ENCODE measurements around the gene MRPL33. TPM values are rescaled to one million over a fixed set of nuclear protein-coding genes. Genes with fewer than 3 reads are reported as not detected.

Gene MRPL33
- total and polyA plus RNA-seq, 4 donors: 31.2 to 130 (median 41.0) TPM

GRCh38 chr2:27754138-27754588, 17.4 kb upstream of the MRPL33 start:
- Histone ChIP-seq H3K4me1 (ENCODE audit: control insufficient read depth in 4 of 4, insufficient read depth in 4 of 4, low read length in 3 of 4) (peaks cover 7 to 40% (median 28%) of the 10 kb centered on the region in 4 donors), H3K4me3 (ENCODE audit: low read depth in 1 of 3, low read length in 3 of 3) (no peak overlapping the region), H3K27me3 (ENCODE audit: control insufficient read depth in 4 of 4, insufficient read depth in 4 of 4, low read length in 3 of 4) (no peaks in the 10 kb centered on the region), H3K9ac (ENCODE audit: low read depth in 1 of 2, low read length in 2 of 2) (no peak overlapping the region), H3K9me3 (ENCODE audit: control insufficient read depth in 4 of 4, low read length in 3 of 4) (peaks cover 0 to 3% (median 0%) of the 10 kb centered on the region in 4 donors), H3K27ac (ENCODE audit: low read depth in 1 of 2, low read length in 2 of 2) (peak overlapping the region in 1 of 2 donors; percentile 92), H3K36me3 (ENCODE audit: control insufficient read depth in 4 of 4, insufficient read depth in 3 of 4, low read depth in 1 of 4, low read length in 3 of 4) (no peaks in the 10 kb centered on the region)
- DNase-seq (ENCODE audit: low spot score): peak; percentile 73
- 28% methylated on average over 4 of the region's 4 CpGs for WGBS
- TF ChIP-seq RAD21 (IDR thresholded peaks at IDR 0.05): peak; percentile 96 to 97
- peak in 1 of 2 donors; percentile 22 for TF ChIP-seq HNF4A (conservative IDR thresholded peaks at IDR 0.05)
- no peak for TF ChIP-seq SP1 (IDR thresholded peaks at IDR 0.05)
- TF ChIP-seq RXRA (IDR thresholded peaks at IDR 0.05): peak in 1 of 2 donors; percentile 38
- TF ChIP-seq CTCF (IDR thresholded peaks at IDR 0.05; ENCODE audit: low read depth, low read length, missing input control): peak; percentile 87

- peak overlapping the region; percentile 43 to 69 for H3K27ac ChIP-seq (ENCODE audit: low read depth in 1 of 2, low read length in 2 of 2)
- DNase-seq (ENCODE audit: low spot score): no peak
- no peak overlapping the region for H3K9ac ChIP-seq (ENCODE audit: low read depth in 1 of 2, low read length in 2 of 2)
- WGBS: 85% methylated on average over 5 of the region's 5 CpGs
- no peaks in the 10 kb centered on the region for H3K27me3 ChIP-seq (ENCODE audit: control insufficient read depth in 4 of 4, insufficient read depth in 4 of 4, low read length in 3 of 4)
- TF ChIP-seq YY1 (IDR thresholded peaks at IDR 0.05): no peak
- TF ChIP-seq HNF4G (IDR thresholded peaks at IDR 0.05): no peak
- TF ChIP-seq JUND (IDR thresholded peaks at IDR 0.05): no peak
- no peak for TF ChIP-seq ZBTB33 (IDR thresholded peaks at IDR 0.05)
- no peak for TF ChIP-seq ATF3 (IDR thresholded peaks at IDR 0.05)
- no peak for TF ChIP-seq GABPA (IDR thresholded peaks at IDR 0.05 in 1 of 2, conservative IDR thresholded peaks at IDR 0.05 in 1 of 2)
- no peak for TF ChIP-seq FOXA1 (IDR thresholded peaks at IDR 0.05)
- TF ChIP-seq, protein P1, sequence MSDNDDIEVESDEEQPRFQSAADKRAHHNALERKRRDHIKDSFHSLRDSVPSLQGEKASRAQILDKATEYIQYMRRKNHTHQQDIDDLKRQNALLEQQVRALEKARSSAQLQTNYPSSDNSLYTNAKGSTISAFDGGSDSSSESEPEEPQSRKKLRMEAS (IDR thresholded peaks at IDR 0.05): no peak
- no peak for TF ChIP-seq HNF4A (conservative IDR thresholded peaks at IDR 0.05)
- TF ChIP-seq RXRA (IDR thresholded peaks at IDR 0.05): no peak
- TF ChIP-seq RAD21 (IDR thresholded peaks at IDR 0.05): no peak
- TF ChIP-seq CTCF (IDR thresholded peaks at IDR 0.05; ENCODE audit: low read depth, low read length, missing input control): no peak
- no peak for TF ChIP-seq EGR1 (IDR thresholded peaks at IDR 0.05; ENCODE audit: low read depth in 2 of 2)
- TF ChIP-seq, protein P2, sequence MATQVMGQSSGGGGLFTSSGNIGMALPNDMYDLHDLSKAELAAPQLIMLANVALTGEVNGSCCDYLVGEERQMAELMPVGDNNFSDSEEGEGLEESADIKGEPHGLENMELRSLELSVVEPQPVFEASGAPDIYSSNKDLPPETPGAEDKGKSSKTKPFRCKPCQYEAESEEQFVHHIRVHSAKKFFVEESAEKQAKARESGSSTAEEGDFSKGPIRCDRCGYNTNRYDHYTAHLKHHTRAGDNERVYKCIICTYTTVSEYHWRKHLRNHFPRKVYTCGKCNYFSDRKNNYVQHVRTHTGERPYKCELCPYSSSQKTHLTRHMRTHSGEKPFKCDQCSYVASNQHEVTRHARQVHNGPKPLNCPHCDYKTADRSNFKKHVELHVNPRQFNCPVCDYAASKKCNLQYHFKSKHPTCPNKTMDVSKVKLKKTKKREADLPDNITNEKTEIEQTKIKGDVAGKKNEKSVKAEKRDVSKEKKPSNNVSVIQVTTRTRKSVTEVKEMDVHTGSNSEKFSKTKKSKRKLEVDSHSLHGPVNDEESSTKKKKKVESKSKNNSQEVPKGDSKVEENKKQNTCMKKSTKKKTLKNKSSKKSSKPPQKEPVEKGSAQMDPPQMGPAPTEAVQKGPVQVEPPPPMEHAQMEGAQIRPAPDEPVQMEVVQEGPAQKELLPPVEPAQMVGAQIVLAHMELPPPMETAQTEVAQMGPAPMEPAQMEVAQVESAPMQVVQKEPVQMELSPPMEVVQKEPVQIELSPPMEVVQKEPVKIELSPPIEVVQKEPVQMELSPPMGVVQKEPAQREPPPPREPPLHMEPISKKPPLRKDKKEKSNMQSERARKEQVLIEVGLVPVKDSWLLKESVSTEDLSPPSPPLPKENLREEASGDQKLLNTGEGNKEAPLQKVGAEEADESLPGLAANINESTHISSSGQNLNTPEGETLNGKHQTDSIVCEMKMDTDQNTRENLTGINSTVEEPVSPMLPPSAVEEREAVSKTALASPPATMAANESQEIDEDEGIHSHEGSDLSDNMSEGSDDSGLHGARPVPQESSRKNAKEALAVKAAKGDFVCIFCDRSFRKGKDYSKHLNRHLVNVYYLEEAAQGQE (IDR thresholded peaks at IDR 0.05): no peak
- no peak for TF ChIP-seq TAF1 (conservative IDR thresholded peaks at IDR 0.05)
- TF ChIP-seq SP1 (IDR thresholded peaks at IDR 0.05): no peak
- TF ChIP-seq NR2F2 (IDR thresholded peaks at IDR 0.05): no peak
- no peak for TF ChIP-seq FOXA2 (IDR thresholded peaks at IDR 0.05)
- no peaks in the 10 kb centered on the region for H3K36me3 ChIP-seq (ENCODE audit: control insufficient read depth in 4 of 4, insufficient read depth in 3 of 4, low read depth in 1 of 4, low read length in 3 of 4)
- no peak overlapping the region for H3K4me3 ChIP-seq (ENCODE audit: low read depth in 1 of 3, low read length in 3 of 3)
- H3K4me1 ChIP-seq (ENCODE audit: control insufficient read depth in 4 of 4, insufficient read depth in 4 of 4, low read length in 3 of 4): peaks cover 7 to 40% (median 28%) of the 10 kb centered on the region in 4 donors
- H3K9me3 ChIP-seq (ENCODE audit: control insufficient read depth in 4 of 4, low read length in 3 of 4): no peaks in the 10 kb centered on the region
Measured at GRCh38 chr2:27754831-27755230, 16.7 kb upstream of the MRPL33 start.
